Right hindlimb (tissue), 1 donor: ENCODE results near the gene KCNK1.
"Not testable (repeated sequence)": the region's sequence is repeated elsewhere in the genome, so short reads cannot be mapped to it uniquely, and the experiment has no call there.

Source experiments
- DNase-seq: peaks from one replicate; pipeline ENCODE4 v3.0.0-alpha.2; 2018

KCNK1 gene

DNA sequence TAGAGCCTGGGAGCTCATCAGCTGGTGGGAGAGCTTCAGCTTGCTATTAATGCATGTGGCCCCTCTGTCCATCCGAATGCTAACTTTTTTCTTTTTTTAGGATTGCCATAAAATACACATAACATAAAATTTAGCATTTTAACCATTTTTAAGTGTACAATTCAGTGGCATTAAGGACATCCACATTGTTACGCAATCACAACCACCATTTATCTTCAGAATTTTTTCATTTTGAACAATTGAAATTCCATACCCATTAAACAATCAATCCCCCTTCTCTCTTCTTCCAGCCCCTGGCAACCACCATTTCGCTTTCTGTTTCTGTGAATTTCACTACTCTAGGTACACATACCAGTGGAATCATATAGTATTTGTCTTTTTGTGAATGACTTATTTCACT, 4.9 kb upstream of the KCNK1 start:
- no peak for DNase-seq

DNA sequence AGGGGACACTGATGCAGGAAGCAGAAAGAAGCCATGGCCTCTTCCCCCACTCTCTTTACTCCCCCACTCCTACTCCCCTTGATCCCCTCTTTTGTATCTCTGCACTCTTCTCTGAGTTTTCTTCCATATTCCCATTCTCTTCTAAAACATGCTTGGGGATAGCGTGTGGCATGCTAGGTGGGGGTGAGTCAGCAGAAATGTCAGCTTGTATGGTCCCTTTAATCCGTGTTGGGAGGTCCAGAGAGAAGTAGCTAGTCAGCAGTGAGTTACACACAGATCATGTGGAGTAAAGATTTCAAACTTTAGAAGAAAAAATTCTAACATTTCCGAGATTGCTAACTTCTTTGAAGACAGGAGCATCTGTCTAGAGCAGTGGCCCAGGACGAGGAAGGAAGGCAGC, 4.0 kb upstream of the KCNK1 start:
- no peak for DNase-seq

DNA sequence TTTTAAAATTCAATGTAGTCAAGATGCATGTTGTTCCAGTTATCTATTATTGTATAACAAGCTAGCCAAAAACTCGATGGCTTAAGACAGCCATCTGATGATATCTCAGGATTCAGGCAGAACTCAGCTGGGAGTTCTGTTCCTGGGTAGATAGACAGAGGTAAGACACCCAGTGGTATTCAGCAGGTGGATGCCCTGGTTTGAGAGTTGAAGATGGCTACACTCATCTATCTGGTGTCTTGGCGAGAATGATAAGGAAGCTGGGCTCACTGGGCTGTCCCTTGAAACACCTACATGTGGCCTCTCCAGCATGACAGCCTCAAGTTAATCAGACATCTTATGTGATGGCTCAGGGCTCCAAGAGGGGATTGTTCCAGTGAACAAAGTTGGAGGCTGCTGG, 3.3 kb upstream of the KCNK1 start:
- DNase-seq: no peak

DNA sequence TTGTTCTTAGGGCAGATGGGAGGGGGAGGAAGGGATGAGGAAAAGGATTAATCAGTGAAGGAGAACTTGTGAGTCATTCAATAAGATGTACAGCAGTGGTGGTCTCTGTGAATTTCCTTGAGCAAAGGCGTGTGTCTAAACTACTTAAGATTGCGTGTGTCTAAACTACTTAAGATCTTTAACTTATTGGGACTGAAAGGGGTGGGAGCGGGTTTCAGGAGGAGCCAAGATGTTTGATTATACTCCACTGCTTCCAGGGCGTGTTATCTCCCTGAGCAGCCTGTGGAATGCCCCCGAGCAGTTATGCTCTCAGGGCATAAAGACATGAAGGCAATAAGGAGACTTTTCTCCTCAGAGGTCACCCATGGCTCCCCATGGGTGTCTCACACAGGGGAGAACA, 2.5 kb upstream of the KCNK1 start:
- DNase-seq: not testable (repeated sequence)

DNA sequence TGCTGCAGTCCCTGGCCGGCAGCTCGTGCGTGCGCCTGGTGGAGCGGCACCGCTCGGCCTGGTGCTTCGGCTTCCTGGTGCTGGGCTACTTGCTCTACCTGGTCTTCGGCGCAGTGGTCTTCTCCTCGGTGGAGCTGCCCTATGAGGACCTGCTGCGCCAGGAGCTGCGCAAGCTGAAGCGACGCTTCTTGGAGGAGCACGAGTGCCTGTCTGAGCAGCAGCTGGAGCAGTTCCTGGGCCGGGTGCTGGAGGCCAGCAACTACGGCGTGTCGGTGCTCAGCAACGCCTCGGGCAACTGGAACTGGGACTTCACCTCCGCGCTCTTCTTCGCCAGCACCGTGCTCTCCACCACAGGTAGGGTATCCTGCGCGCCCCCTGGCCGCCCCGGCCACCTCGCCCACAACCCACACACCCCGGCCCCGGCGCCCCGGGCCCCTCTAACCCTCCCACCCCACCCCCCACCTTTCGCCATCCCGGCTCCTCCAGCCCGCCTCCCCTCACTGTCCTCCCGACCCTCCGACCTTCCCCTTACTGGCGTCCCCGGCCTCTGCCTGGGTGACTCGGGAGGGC, 352 bp downstream of the KCNK1 start:
- DNase-seq: peak; percentile 72

DNA sequence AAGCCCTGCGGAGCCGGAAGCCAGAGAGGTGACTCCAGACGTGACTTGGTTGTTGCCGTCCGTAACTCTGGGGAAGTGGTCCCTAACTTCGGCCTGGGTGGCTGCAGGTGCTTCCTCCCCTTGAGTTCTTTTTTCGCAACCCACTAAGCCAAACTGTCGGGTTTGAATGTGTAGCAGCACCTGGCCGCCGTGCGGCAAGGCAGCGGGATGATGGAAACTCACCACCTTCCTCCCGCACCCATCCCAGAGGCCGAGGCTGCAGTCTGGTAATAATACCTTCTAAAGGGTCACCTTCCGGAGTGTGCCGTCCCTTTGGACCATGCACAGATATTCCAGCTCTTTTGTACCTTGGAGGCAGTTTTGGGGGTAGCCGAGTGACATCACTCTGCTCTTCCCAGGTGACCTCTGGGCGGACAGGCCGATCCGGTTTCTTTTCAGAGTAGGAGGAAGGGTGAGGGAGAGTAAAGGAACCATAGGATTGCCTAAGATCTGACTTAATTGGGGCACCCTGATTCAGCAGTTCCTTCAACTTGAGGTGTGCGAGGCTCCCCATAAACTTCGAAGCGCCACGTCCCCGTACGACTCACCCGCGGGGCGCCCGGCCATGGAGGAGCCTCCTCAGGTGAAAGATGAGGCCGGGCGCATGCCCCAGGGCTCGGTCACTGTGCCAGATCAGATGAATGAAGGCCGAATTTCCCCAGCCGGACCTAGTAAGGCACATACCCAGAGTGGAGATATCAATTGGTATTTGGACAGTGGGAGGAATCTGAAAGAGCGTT, 1.0 kb downstream of the KCNK1 start:
- DNase-seq: peak; percentile 30

DNA sequence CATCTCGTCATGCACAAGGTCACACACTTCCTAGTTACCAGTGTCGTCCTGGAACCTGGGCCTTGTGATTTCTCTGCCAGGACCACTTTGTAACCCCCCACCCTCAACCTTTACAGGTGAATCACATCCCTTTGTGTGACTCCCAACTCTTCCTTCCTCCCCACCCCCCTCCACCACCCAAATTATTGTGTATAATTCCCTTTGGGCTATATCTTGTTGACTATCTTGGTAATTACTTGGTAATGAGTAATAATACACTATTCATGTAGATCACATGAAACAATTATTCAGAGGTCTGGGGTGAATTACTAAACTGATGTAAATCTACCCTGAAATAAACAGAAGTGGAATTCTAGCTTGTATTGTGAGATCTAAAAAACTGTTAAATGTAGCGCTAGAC, 1.7 kb downstream of the KCNK1 start:
- no peak for DNase-seq

DNA sequence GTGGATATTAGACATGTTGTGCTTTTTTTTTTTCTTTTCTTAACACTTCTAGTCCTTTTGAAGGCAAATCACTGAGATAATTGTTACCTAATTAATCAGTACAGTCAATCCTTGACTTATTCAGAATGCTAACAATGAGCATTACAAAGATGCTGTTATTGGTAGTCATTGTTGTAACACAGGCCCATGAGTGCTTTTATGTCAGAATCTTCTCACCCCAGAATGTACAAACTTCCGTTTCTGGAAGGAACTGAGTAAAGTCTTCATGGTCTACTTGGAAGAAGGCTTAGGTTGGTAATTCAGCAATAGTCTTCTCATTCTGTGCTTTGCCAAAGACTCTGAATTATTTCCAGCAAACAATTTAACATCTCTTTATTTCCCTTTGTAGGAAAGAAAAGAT, 3.1 kb downstream of the KCNK1 start:
- no peak for DNase-seq

DNA sequence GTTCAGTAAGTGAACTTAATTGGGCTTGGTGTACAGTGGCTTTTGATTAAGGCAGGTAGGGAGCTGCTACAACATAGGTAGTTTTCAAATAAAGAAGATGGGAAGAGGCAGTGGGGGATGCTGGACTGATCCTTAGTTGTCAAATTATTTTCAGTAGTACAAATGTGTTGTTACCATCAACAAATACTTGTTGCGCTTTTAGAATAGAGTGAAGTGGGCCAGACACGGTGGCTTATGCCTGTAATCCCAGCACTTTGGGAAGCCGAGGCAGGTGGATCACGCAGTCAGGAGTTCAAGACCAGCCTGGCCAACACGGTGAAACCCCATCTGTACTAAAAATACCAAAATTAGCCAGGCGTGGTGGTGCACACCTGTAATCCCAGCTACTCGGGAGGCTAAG, 5.5 kb downstream of the KCNK1 start:
- DNase-seq: not testable (repeated sequence)

DNA sequence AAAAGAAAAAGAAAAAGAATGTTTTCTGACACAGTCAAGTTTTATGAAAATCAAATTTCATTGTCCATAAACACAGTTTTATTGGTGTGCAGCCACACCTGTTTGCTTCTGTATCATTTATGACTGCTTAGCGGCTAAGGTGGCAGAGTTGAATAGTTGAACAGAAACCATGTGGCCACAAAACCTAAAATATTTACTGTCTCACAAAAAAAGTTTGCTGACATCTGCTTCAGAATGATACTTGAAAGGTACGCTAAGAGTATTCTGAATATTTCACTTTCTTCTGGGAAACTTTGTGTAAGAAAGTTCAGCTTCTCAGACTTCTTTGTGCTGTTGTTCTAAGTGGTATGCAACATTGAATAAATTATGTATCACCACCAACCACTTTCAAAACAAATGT, 6.2 kb downstream of the KCNK1 start:
- DNase-seq: no peak

DNA sequence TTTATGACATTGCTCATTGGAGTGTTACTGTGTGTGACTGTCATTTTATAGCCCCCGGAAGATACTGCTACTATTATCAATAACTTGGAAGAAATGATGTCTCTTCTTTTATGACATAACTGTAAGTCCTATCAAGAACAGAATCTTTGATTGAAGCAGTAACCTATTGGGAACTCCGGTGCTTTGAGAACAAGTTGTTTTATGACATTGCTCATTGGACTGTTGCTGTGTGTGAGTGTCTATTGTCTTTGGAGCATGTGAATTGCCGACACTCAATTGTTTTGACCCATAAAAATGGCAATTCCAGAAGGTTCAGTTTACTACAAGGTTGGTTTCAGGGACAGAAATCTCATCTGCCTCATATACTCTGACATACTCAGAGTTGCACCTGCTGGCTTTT, 8.0 kb downstream of the KCNK1 start:
- DNase-seq: no peak

DNA sequence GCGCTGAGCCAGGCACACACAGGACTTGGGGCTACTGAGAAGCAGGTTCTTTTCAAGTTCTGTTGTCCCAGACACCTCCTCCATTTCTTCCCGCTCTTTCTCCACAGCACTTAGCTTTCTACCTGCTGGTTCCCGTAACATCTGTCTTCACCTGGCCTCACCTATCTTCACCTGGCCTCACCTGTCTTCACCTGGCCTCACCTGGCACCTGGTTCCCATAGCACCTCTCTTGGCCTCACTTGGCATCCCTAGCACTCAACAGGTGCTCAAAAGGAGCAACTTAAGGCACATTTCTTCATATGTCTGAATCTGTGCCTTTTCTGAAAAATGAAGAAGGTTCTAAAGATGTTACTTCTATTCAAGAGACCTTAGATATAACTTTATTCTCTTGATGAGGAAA, 10.4 kb downstream of the KCNK1 start:
- DNase-seq: no peak

DNA sequence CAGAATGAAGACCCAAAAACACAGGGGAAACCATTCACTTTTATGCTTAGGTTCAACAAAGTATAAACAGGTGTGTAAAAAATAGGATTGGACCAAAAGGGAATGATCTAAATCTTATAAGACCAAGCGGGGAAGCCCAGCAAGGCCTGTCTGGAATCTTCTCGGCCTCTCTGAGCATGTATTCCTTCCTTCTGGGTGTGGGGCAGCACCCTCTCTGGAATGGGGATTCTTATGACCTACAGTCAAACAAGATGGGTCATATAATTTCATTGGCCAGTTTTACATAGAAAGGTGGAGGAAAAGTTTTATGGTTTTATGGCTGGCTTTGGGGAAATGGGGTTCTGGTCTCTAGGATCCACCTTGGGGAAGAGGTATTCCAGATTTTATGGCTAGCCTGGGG, 11.2 kb downstream of the KCNK1 start:
- DNase-seq: no peak

DNA sequence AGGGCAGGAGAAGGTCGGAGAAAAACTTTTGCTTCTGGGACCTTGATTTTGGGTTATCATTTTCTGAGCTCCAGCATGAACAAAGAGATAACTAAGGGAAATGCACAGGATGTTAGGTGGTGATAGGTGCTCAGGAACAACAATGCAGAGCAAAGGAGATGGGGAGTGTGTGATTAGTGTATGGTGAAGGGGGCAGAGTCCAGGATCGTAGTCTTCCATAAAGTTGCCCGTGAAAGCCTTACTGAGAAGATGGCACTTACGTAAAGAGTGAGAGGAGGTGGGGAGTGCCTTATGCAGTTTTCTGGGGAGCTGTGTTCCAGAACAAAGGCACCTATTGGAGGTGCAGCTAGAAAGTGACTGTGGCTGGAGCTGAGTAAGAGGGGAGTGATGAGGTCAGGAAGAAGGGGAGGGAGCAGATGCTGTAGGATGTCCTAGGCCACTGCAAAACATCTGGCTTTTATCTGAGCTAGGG, 11.6 kb downstream of the KCNK1 start:
- no peak for DNase-seq

DNA sequence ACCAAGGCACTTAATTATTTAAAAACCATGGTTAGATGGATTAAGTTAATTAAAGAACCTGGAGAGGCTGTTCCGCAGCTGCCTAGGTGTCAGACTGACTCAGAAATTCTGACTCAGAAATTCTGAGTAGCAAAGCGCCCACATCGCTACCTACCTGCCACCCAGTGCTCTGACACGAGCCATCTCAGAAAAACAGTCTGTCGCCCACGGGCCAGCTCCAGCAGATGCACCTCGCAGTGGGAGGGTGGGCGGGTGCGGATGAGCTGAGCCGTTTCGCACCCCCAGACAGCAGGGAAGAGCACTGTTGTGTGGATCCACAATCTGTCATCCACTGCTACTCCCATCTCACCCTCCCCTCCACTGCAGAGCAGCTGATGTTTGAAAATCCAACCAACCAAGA, 13.5 kb downstream of the KCNK1 start:
- no peak for DNase-seq

DNA sequence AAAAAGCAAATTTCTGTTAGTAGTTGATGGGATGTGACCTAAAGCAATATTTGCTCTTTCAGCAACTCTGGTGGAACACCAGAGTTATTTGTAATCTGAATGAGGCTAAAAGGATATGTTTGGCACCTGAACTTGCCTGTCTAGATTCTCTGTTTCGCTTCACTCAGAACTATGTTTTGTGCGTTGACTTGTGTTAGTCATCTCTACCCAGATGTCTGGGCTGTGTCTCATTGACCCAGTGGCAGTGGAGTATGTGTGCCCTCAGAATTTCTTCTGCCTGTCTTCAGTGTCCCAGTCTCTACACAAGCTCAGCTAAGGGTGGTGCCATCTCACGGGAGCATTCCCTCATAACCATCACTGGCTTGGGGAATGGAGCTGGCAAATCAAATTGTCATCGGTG, 13.9 kb downstream of the KCNK1 start:
- DNase-seq: no peak

DNA sequence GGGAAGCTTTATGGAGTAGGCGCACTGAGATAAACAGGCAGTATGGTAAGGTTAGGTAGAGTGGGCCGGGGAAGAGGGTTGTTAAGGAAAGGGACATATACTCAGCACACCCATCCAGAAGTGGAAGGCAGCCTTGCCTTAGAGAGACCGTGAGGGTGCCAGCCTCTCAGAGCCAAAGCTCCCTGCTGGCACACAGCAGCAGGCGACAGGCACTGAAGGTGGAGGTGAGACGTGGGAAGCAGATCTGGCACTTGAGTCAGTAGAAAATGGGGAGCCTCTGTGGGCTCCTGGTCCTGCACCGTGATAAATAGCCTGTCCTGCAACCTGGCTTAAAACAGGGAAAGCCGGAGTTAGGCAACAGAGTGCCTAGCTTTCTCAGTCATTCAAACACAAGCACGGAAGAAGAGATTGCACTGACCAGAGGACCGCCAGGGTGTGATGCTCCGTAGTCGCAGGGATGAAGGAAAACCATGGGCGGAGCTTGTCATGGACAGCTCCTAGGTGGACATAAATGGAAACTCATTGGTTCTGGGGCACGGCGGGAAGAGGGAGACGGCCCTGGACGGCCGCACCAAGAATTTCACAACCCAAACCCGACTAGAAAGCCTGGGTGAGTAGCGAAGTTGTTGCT, 15.5 kb downstream of the KCNK1 start:
- DNase-seq: no peak

DNA sequence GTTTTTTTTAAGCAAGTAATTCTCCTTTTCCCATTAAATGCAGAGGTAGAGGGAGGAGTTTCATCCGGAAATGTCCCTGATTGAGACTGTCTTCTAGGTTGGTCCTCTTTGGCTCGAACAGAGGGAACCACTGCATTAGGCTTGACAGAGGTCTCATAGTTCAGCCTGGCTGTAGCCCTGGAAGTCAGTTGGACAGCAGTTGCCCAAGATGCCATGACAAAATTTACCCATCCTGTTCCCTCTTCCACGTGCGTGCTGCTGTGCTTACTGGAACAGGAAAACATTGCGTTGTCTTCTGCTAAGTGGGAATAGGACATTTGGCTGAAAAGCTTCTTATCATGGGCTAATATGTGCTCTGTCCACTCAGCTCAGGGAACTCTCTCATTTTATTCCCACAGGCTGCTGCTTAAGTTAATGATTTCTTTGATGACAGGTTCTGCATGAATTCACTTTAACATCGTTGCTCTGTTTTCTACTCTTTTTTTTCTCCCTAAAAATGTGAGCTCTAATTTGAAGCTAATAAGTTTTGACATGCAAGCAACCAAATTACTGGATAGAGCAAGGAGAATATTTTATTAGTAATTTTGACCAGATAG, 18.0 kb downstream of the KCNK1 start:
- no peak for DNase-seq

DNA sequence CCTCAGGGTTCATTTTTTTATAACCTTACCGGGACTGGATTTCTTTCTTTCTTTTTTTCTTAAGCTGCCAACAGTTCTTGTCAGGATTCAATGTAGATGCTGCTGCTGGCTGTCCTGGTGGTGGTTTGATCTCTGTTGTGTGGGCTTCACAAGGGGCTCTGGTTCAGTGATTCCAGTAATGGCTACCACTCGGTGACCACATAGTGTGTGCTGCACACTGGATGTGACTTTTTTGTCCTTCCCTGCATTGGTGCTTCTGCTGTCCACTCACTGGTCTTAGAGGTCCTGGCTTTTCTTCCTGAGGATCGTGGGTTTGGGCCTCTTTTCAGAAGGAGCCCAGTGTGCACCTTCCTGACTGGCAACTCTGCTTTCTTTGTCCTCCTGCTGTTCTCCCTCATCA, 18.5 kb downstream of the KCNK1 start:
- DNase-seq: no peak

DNA sequence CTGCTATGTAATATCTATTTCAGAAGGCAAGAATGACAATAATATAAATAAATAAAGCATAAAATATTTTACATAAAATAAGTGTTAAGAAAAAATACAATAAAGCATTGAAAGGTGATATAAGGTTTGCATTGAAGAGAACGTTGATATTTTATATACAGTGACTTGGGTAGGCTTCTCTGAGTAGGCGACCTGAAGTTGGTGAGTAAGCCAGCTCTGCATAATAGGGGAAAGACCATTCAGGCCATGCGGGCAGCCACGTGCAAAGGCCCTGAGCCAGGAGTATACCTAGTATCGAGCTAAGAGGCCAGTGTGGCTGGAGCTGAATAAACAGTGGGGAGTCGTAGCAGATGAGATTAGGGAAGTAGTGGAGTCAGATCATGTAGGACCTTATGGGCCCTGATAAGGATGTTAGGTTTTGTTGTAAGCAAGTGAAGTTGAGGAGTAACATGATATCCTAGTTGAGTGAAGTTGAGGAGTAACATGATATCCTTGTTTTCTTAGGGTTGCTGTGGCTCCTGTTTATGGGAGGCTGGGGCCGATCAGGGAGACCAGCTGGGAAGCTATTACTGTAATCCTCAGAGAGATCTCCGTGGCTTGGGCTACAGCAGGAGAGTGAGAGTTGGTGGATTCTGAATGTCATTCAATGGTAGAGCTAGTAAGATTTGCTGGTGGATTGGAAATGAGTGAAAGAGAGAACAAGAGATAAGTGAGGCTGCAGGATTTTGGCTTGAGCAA, 22.0 kb downstream of the KCNK1 start:
- DNase-seq: no peak

DNA sequence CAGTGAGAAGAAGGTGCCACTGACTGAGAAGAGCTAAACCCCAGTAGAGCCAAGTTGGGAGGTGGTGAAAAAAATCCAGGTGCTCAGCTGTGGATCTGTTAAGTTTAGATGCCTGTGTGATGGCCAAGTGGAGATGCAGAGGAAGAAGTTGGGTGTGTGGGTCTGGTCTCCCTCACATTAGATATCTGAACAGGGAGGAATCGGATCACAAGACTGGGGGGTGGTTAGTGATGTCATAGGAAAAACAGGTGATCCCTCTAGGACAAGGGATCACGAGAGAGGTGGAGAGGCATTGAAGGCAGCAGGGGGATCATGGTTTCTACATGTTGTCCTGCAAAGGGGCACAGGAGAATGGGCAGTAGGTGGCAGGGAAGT, 22.6 kb downstream of the KCNK1 start:
- no peak for DNase-seq

DNA sequence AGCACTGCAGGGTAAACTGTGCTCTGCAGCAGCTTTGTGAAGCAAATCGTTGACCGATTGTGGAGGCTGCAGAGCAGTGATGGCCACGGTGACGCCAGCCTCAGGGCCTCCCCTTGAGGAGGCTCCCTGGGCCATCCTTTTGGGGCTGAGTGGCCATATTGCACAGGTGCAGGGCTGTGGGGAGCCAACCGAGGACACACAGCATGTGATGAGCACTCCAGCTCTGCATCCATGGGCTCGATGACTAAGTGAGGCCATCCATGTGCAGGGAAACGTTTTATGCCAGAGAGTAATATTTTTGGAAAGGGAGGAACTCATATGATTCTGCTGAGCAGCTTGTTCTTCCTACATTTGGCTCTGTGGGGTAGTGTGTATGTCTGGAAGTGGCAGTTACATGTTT, 24.6 kb downstream of the KCNK1 start:
- DNase-seq: no peak

DNA sequence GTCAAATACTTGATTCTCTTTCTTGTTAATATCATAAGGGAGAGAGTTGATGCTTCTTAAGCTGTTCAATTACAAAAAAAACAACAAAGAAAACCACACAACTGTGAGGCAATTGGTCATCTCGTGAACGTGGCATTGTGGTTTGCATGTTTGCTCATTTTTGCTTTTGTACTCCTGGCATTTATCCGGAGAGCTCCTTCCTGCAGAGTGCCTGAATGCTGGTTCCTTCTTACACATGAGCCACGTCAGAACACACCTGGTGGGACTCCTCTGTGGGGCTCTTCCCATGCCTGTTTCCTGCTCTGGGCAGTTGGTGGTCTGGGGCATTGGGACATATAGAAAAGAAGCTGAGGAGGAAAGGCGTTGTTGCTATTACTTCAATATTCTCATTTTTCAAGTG, 25.7 kb downstream of the KCNK1 start:
- DNase-seq: no peak
